ENCODE results near the gene ANKRD27.

Gene ANKRD27

DNA sequence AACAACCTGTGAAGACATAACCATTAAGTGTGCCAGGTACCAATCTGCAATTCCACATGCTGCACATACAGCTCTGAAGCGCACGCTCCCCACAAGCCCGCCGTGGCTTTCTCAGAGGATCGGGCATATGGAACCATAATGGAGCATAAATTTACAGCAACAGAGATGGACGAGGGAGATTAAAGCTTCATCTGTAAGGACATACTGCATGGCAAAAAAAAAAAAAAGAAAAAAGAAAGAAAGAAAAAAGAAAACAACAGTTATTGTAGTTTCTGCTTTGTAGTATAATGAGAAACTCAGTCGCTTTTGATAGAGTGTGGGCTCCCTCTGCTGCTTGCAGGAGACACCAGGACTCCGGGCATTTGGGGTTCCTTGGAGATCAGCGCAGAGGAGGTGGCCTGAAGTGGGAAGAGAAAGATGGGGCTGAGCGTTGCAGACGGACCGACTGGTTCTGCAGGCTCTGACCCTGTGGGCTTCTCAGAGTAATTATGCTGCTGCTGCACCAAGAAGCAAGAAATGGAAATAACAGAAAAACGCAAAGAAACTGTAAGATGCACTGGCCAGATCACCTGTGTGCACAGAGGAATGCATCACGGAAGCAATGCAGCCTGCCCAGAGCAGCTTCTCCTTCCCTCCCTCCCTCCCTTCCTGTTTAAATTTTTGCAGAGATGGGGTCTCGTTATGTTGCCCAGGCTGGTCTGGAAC is 104.7 kb downstream of the ANKRD27 start:
- H3K4me3 ChIP-seq (ENCODE audit: low read depth, low read length): peak overlapping the region; percentile 24; the same call in 1 of the 2 replicates
- TF ChIP-seq CTCF (IDR thresholded peaks at IDR 0.05; ENCODE audit: insufficient read depth, low read length, missing control alignments): peak; percentile 71
- peak; percentile 5 for DNase-seq (ENCODE audit: low read depth, low spot score)
- CTCF ChIA-PET: interaction anchor here (0.6 to 7.5 kb wide), 18 partner anchors 9 to 1904 kb away, joined by 3 to 93 read pairs (median 4); partner anchors contain the start of gene PDCD5
- POLR2A ChIA-PET: interaction anchor here (0.9 kb wide), 1 partner anchor 10 kb away, joined by 3 read pairs; the partner anchor contains the start of gene PDCD5

- ChIA-PET CTCF (interaction anchor here (1.2 kb wide), 1 partner anchor 228 kb away, joined by 4 read pairs; no protein-coding TSS in a partner anchor), POLR2A (no interaction called here)
- DNase-seq (ENCODE audit: low read depth, low spot score): no peak
- no peak overlapping the region for H3K4me3 ChIP-seq (ENCODE audit: low read depth, low read length)
- no peak for TF ChIP-seq CTCF (IDR thresholded peaks at IDR 0.05; ENCODE audit: insufficient read depth, low read length, missing control alignments)
Measured at GRCh38 chr19:32567486-32567885, 107.5 kb downstream of the ANKRD27 start.

DNA sequence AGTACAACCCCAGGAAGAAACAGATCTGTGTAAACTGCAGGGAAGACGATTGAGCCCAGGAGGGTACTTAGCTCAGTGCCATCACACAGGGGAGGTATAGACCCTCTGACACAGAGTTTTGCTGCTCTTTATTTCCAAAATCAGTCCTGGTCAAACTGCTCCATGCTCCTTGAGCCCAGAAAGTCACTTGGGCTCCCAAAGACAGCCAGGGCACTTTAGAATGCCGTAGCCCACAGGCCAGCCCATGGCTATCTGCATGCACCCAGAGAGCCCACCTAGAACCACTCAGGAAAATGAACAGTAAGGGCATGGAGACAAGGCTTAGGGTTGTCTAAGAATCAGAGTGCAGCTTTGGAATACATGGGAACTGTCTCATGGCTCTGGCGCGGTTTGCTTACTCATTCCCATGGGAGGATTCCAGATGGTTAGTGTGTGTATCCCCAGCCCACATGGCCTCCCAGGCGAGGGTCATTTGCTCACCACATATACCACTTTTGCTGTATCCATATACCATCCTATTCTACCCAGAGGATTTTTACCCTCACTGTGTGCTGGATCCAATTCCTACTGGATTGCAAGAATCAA is 108.6 kb downstream of the ANKRD27 start:
- no peak for TF ChIP-seq CTCF (IDR thresholded peaks at IDR 0.05; ENCODE audit: insufficient read depth, low read length, missing control alignments)
- no peak overlapping the region for H3K4me3 ChIP-seq (ENCODE audit: low read depth, low read length)
- DNase-seq (ENCODE audit: low read depth, low spot score): no peak
- ChIA-PET POLR2A (no interaction called here), CTCF (interaction anchor here (0.6 to 1.5 kb wide), 7 partner anchors 13 to 1896 kb away, joined by 3 to 6 read pairs (median 4); no protein-coding TSS in a partner anchor)

GRCh38 chr19:32563761-32564160 is 111.2 kb downstream of the ANKRD27 start:
- DNase-seq (ENCODE audit: low read depth, low spot score): no peak
- H3K4me3 ChIP-seq (ENCODE audit: low read depth, low read length): no peak overlapping the region
- no peak for TF ChIP-seq CTCF (IDR thresholded peaks at IDR 0.05; ENCODE audit: insufficient read depth, low read length, missing control alignments)
- ChIA-PET CTCF (interaction anchor here (0.7 to 1.0 kb wide), 2 partner anchors 9 to 228 kb away, joined by 3 to 4 read pairs; no protein-coding TSS in a partner anchor), POLR2A (no interaction called here)

- DNase-seq (ENCODE audit: low read depth, low spot score): no peak
- TF ChIP-seq CTCF (IDR thresholded peaks at IDR 0.05; ENCODE audit: insufficient read depth, low read length, missing control alignments): no peak
- no peak overlapping the region for H3K4me3 ChIP-seq (ENCODE audit: low read depth, low read length)
- ChIA-PET CTCF (interaction anchor here (1.0 kb wide), 1 partner anchor 1876 kb away, joined by 3 read pairs; no protein-coding TSS in a partner anchor), POLR2A (no interaction called here)
Measured at GRCh38 chr19:32558607-32559228, 116.3 kb downstream of the ANKRD27 start.

- ChIA-PET CTCF (no interaction called here), POLR2A (no interaction called here)
- no peak for TF ChIP-seq CTCF (IDR thresholded peaks at IDR 0.05; ENCODE audit: insufficient read depth, low read length, missing control alignments)
- no peak overlapping the region for H3K4me3 ChIP-seq (ENCODE audit: low read depth, low read length)
- DNase-seq (ENCODE audit: low read depth, low spot score): no peak
Measured at GRCh38 chr19:32555786-32556185, 119.2 kb downstream of the ANKRD27 start.

Data from AG04449 (cell line).